Stomach smooth muscle (tissue), 2 donors: Measurements from ENCODE around the gene ABHD2.
"Not testable (repeated sequence)": the region's sequence is repeated elsewhere in the genome, so short reads cannot be mapped to it uniquely, and the experiment has no call there.

Experiments used
- H3K27ac ChIP-seq: one replicate; pipeline ENCODE4 v1.7.0; 2013; ENCODE audit warnings: mild to moderate bottlenecking, low read length, inconsistent platforms
- H3K27me3 ChIP-seq, 2 donors: one replicate each; pipeline ENCODE4 v1.7.0; 2013; ENCODE audit warnings: low read length in 2 of 2; ENCODE audit not compliant: insufficient read depth in 2 of 2, control insufficient read depth in 1 of 2
- H3K36me3 ChIP-seq, 2 donors: one replicate each; pipeline ENCODE4 v1.7.0; 2013; ENCODE audit warnings: low read length in 2 of 2; ENCODE audit not compliant: control insufficient read depth in 2 of 2, insufficient read depth in 2 of 2
- H3K4me1 ChIP-seq: one replicate; pipeline ENCODE4 v1.7.0; 2013; ENCODE audit warnings: low read length; ENCODE audit not compliant: control insufficient read depth, insufficient read depth
- H3K4me3 ChIP-seq, 2 donors: one replicate each; pipeline ENCODE4 v1.7.0; 2013; ENCODE audit warnings: low read length in 2 of 2
- H3K9ac ChIP-seq, 2 donors: one replicate each; pipeline ENCODE4 v1.7.0; 2013; ENCODE audit warnings: low read length in 2 of 2, mild to moderate bottlenecking in 1 of 2
- H3K9me3 ChIP-seq, 2 donors: one replicate each; pipeline ENCODE4 v1.7.0; 2013; ENCODE audit warnings: low read length in 2 of 2; ENCODE audit not compliant: control insufficient read depth in 2 of 2
- donor health status: healthy.
- donor health status: Pancreatic carcinoma.

The ABHD2 gene

GRCh38 chr15:89075846-89076245 is 12.4 kb upstream of the ABHD2 start:
- no peaks in the 10 kb centered on the region for H3K4me1 ChIP-seq
- H3K36me3 ChIP-seq = no peaks in the 10 kb centered on the region
- H3K4me3 ChIP-seq = no peak overlapping the region
- H3K27me3 ChIP-seq = no peaks in the 10 kb centered on the region
- H3K9me3 ChIP-seq = no peaks in the 10 kb centered on the region
- no peak overlapping the region for H3K27ac ChIP-seq
- H3K9ac ChIP-seq = no peak overlapping the region

- H3K9ac ChIP-seq = no peak overlapping the region
- H3K4me3 ChIP-seq = no peak overlapping the region
- no peaks in the 10 kb centered on the region for H3K27me3 ChIP-seq
- no peaks in the 10 kb centered on the region for H3K4me1 ChIP-seq
- no peaks in the 10 kb centered on the region for H3K9me3 ChIP-seq
- no peak overlapping the region for H3K27ac ChIP-seq
- H3K36me3 ChIP-seq = no peaks in the 10 kb centered on the region
Observed at GRCh38 chr15:89077750-89078149, 10.5 kb upstream of the ABHD2 start.

- H3K4me1 ChIP-seq = no peaks in the 10 kb centered on the region
- H3K9me3 ChIP-seq = no peaks in the 10 kb centered on the region
- no peak overlapping the region for H3K27ac ChIP-seq
- H3K27me3 ChIP-seq = no peaks in the 10 kb centered on the region
- H3K36me3 ChIP-seq = no peaks in the 10 kb centered on the region
- no peak overlapping the region for H3K9ac ChIP-seq
- H3K4me3 ChIP-seq = no peak overlapping the region
Observed at GRCh38 chr15:89078851-89079810, 9.1 kb upstream of the ABHD2 start.

GRCh38 chr15:89081878-89082277 is 6.4 kb upstream of the ABHD2 start:
- Histone ChIP-seq H3K36me3 (no peaks in the 10 kb centered on the region), H3K27me3 (no peaks in the 10 kb centered on the region), H3K9me3 (no peaks in the 10 kb centered on the region), H3K27ac (no peak overlapping the region), H3K4me3 (no peak overlapping the region), H3K4me1 (peaks cover 11% of the 10 kb centered on the region), H3K9ac (no peak overlapping the region)

- Histone ChIP-seq H3K4me1 (peaks cover 23% of the 10 kb centered on the region), H3K27ac (no peak overlapping the region), H3K9me3 (no peaks in the 10 kb centered on the region), H3K4me3 (no peak overlapping the region), H3K27me3 (no peaks in the 10 kb centered on the region), H3K9ac (no peak overlapping the region), H3K36me3 (no peaks in the 10 kb centered on the region)
Observed at GRCh38 chr15:89083246-89083645, 5.0 kb upstream of the ABHD2 start.

GRCh38 chr15:89085289-89085926 is 2.8 kb upstream of the ABHD2 start:
- Histone ChIP-seq H3K36me3 (no peaks in the 10 kb centered on the region), H3K27me3 (no peaks in the 10 kb centered on the region), H3K9ac (no peak overlapping the region), H3K4me3 (no peak overlapping the region), H3K4me1 (peaks cover 34% of the 10 kb centered on the region), H3K27ac (peak overlapping the region; percentile 37), H3K9me3 (no peaks in the 10 kb centered on the region)

- H3K4me3 ChIP-seq, H3K9me3 ChIP-seq, H3K27me3 ChIP-seq, H3K36me3 ChIP-seq, H3K9ac ChIP-seq: not testable (repeated sequence)
- H3K27ac ChIP-seq = peak overlapping the region; percentile 37
- H3K4me1 ChIP-seq = peaks cover 34% of the 10 kb centered on the region
Observed at GRCh38 chr15:89085933-89086332, 2.3 kb upstream of the ABHD2 start.

GRCh38 chr15:89086390-89086789 is 1.9 kb upstream of the ABHD2 start:
- not testable (repeated sequence) for H3K9ac ChIP-seq, H3K4me3 ChIP-seq, H3K27me3 ChIP-seq, H3K9me3 ChIP-seq, H3K36me3 ChIP-seq, H3K27ac ChIP-seq
- H3K4me1 ChIP-seq = peaks cover 34% of the 10 kb centered on the region

- H3K9me3 ChIP-seq = no peaks in the 10 kb centered on the region
- H3K9ac ChIP-seq = peak overlapping the region; percentile 68 to 84
- H3K4me1 ChIP-seq = peaks cover 38% of the 10 kb centered on the region
- H3K4me3 ChIP-seq = peak overlapping the region; percentile 51 to 76
- H3K36me3 ChIP-seq = no peaks in the 10 kb centered on the region
- H3K27ac ChIP-seq = peak overlapping the region; percentile 91
- H3K27me3 ChIP-seq = no peaks in the 10 kb centered on the region
Observed at GRCh38 chr15:89087161-89087829, 961 bp upstream of the ABHD2 start.

- H3K27me3 ChIP-seq = no peaks in the 10 kb centered on the region
- no peaks in the 10 kb centered on the region for H3K9me3 ChIP-seq
- H3K9ac ChIP-seq = peak overlapping the region; percentile 89 to 90
- H3K27ac ChIP-seq = peak overlapping the region; percentile 91
- H3K4me1 ChIP-seq = peaks cover 52% of the 10 kb centered on the region
- peak overlapping the region; percentile 81 to 92 for H3K4me3 ChIP-seq
- no peaks in the 10 kb centered on the region for H3K36me3 ChIP-seq
Observed at GRCh38 chr15:89088605-89089315, 504 bp downstream of the ABHD2 start.
